GM23338 (cell line): Measurements from ENCODE around the gene FHIT.

ENCODE experiments used
- CREB1 ChIP-seq: fragments of 250-450 bp; sonication (Bioruptor Pico); IDR thresholded peaks from 2 replicates; pipeline ENCODE4 v1.5.0; 2020; ENCODE audit warnings: low read depth, mild to moderate bottlenecking, moderate library complexity
- EZH2phosphoT487 ChIP-seq: fragments of 200-600 bp; sonication (generic); IDR thresholded peaks from one replicate; pipeline ENCODE4 v1.8.1; 2018; ENCODE audit warnings: antibody characterized with exemption; ENCODE audit not compliant: unreplicated experiment
- POLR2AphosphoS5 ChIP-seq: IDR thresholded peaks from 2 replicates; pipeline ENCODE4 v1.6.1; 2016; ENCODE audit warnings: antibody characterized with exemption, low read depth
- TF ChIP-seq, protein P1 (sequence below): IDR thresholded peaks from one replicate; pipeline ENCODE4 v1.6.1; 2018; ENCODE audit warnings: antibody characterized with exemption; ENCODE audit not compliant: unreplicated experiment
- TF ChIP-seq, protein P2 (sequence below), 2 experiments: fragments of 200-600 bp in 1 of 2; sonication (generic) in 1 of 2; conservative IDR thresholded peaks; 2 replicates each; pipeline versions ENCODE4 v1.5.1 to v1.6.1; 2016 to 2017; ENCODE audit warnings: antibody characterized with exemption in 2 of 2, low read depth in 2 of 2, mild to moderate bottlenecking in 2 of 2, moderate library complexity in 1 of 2

GRCh38 chr3:60729056-60729455 lies 522.2 kb downstream of the FHIT start:
- TF ChIP-seq, protein P1, sequence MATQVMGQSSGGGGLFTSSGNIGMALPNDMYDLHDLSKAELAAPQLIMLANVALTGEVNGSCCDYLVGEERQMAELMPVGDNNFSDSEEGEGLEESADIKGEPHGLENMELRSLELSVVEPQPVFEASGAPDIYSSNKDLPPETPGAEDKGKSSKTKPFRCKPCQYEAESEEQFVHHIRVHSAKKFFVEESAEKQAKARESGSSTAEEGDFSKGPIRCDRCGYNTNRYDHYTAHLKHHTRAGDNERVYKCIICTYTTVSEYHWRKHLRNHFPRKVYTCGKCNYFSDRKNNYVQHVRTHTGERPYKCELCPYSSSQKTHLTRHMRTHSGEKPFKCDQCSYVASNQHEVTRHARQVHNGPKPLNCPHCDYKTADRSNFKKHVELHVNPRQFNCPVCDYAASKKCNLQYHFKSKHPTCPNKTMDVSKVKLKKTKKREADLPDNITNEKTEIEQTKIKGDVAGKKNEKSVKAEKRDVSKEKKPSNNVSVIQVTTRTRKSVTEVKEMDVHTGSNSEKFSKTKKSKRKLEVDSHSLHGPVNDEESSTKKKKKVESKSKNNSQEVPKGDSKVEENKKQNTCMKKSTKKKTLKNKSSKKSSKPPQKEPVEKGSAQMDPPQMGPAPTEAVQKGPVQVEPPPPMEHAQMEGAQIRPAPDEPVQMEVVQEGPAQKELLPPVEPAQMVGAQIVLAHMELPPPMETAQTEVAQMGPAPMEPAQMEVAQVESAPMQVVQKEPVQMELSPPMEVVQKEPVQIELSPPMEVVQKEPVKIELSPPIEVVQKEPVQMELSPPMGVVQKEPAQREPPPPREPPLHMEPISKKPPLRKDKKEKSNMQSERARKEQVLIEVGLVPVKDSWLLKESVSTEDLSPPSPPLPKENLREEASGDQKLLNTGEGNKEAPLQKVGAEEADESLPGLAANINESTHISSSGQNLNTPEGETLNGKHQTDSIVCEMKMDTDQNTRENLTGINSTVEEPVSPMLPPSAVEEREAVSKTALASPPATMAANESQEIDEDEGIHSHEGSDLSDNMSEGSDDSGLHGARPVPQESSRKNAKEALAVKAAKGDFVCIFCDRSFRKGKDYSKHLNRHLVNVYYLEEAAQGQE: no peak
- TF ChIP-seq EZH2phosphoT487: no peak
- TF ChIP-seq, protein P2, sequence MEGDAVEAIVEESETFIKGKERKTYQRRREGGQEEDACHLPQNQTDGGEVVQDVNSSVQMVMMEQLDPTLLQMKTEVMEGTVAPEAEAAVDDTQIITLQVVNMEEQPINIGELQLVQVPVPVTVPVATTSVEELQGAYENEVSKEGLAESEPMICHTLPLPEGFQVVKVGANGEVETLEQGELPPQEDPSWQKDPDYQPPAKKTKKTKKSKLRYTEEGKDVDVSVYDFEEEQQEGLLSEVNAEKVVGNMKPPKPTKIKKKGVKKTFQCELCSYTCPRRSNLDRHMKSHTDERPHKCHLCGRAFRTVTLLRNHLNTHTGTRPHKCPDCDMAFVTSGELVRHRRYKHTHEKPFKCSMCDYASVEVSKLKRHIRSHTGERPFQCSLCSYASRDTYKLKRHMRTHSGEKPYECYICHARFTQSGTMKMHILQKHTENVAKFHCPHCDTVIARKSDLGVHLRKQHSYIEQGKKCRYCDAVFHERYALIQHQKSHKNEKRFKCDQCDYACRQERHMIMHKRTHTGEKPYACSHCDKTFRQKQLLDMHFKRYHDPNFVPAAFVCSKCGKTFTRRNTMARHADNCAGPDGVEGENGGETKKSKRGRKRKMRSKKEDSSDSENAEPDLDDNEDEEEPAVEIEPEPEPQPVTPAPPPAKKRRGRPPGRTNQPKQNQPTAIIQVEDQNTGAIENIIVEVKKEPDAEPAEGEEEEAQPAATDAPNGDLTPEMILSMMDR (conservative IDR thresholded peaks at IDR 0.05; ENCODE audit: low read depth in 2 of 2): no peak
- no peak for TF ChIP-seq CREB1 (CRISPR knock-in tag)
- no peak for TF ChIP-seq POLR2AphosphoS5
